HUES64 (cell line): Measurements from ENCODE around the gene CNDP2.

Experiments used
- H3K27ac ChIP-seq: 2 replicates; pipeline ENCODE4 v1.7.0; 2013; ENCODE audit warnings: low read depth, low read length, inconsistent platforms
- H3K27me3 ChIP-seq: 2 replicates; pipeline ENCODE4 v1.6.1; 2013; ENCODE audit warnings: mild to moderate bottlenecking, low read length; ENCODE audit not compliant: insufficient read depth
- H3K36me3 ChIP-seq: 2 replicates; pipeline ENCODE4 v1.6.1; 2013; ENCODE audit warnings: mild to moderate bottlenecking, low read length; ENCODE audit not compliant: insufficient read depth
- H3K4me1 ChIP-seq: 2 replicates; pipeline ENCODE4 v1.6.1; 2013; ENCODE audit warnings: mild to moderate bottlenecking, low read length, moderate library complexity; ENCODE audit not compliant: insufficient read depth
- H3K4me3 ChIP-seq: 2 replicates; pipeline ENCODE4 v1.5.1; 2013; ENCODE audit warnings: mild to moderate bottlenecking, low read length, moderate library complexity
- H3K9ac ChIP-seq: 2 replicates; pipeline ENCODE4 v1.6.1; 2013; ENCODE audit warnings: mild to moderate bottlenecking, low read depth, low read length
- H3K9me3 ChIP-seq: 2 replicates; pipeline ENCODE4 v1.6.1; 2013; ENCODE audit warnings: low read depth, low read length; ENCODE audit not compliant: insufficient read depth
- WGBS: fragments of 150-250, 120-280 bp; methylation state at CpG from one replicate; pipeline ENCODE4 v1.1.7; 2013; ENCODE audit warnings: missing lambda C conversion rate; 5-methylcytosine and 5-hydroxymethylcytosine counted together

Gene CNDP2

GRCh38 chr18:74473976-74474640 is 22.1 kb upstream of the CNDP2 start:
- Histone ChIP-seq H3K4me3 (no peak overlapping the region), H3K9me3 (peaks cover 7% of the 10 kb centered on the region; the same call in 1 of the 2 replicates), H3K9ac (no peak overlapping the region), H3K27ac (no peak overlapping the region), H3K4me1 (peaks cover 10% of the 10 kb centered on the region), H3K36me3 (no peaks in the 10 kb centered on the region), H3K27me3 (no peaks in the 10 kb centered on the region)
- 86% methylated on average over 3 of the region's 3 CpGs for WGBS

- H3K27ac ChIP-seq: no peak overlapping the region
- no peak overlapping the region for H3K4me3 ChIP-seq
- 27% methylated on average over 6 of the region's 6 CpGs for WGBS
- H3K4me1 ChIP-seq: peaks cover 10% of the 10 kb centered on the region
- no peak overlapping the region for H3K9ac ChIP-seq
- no peaks in the 10 kb centered on the region for H3K36me3 ChIP-seq
- H3K9me3 ChIP-seq: no peaks in the 10 kb centered on the region
- H3K27me3 ChIP-seq: no peaks in the 10 kb centered on the region
Observed at GRCh38 chr18:74476140-74476539, 20.0 kb upstream of the CNDP2 start.

GRCh38 chr18:74477771-74478170 is 18.4 kb upstream of the CNDP2 start:
- Histone ChIP-seq H3K27me3 (no peaks in the 10 kb centered on the region), H3K9me3 (no peaks in the 10 kb centered on the region), H3K4me3 (no peak overlapping the region), H3K36me3 (no peaks in the 10 kb centered on the region), H3K27ac (no peak overlapping the region), H3K9ac (no peak overlapping the region), H3K4me1 (peaks cover 10% of the 10 kb centered on the region)
- WGBS: 89% methylated on average over 8 of the region's 8 CpGs

GRCh38 chr18:74478316-74478715 is 17.8 kb upstream of the CNDP2 start:
- WGBS: 98% methylated on average over 6 of the region's 7 CpGs
- no peaks in the 10 kb centered on the region for H3K27me3 ChIP-seq

GRCh38 chr18:74478880-74479279 is 17.3 kb upstream of the CNDP2 start:
- WGBS: 95% methylated on average over 6 of the region's 6 CpGs

More at GRCh38 chr18:74478316-74478715, 17.8 kb upstream of the CNDP2 start:
- Histone ChIP-seq H3K27ac (no peak overlapping the region), H3K4me3 (no peak overlapping the region), H3K4me1 (peaks cover 10% of the 10 kb centered on the region), H3K9me3 (no peaks in the 10 kb centered on the region), H3K36me3 (no peaks in the 10 kb centered on the region), H3K9ac (no peak overlapping the region)

GRCh38 chr18:74479486-74480148 is 16.5 kb upstream of the CNDP2 start:
- no peaks in the 10 kb centered on the region for H3K27me3 ChIP-seq
- no peak overlapping the region for H3K27ac ChIP-seq
- H3K4me3 ChIP-seq: no peak overlapping the region
- no peak overlapping the region for H3K9ac ChIP-seq
- H3K4me1 ChIP-seq: peaks cover 10% of the 10 kb centered on the region
- WGBS: 95% methylated on average over 16 of the region's 16 CpGs
- no peaks in the 10 kb centered on the region for H3K36me3 ChIP-seq
- no peaks in the 10 kb centered on the region for H3K9me3 ChIP-seq

More at GRCh38 chr18:74478880-74479279, 17.3 kb upstream of the CNDP2 start:
- Histone ChIP-seq H3K27me3 (no peaks in the 10 kb centered on the region), H3K4me1 (peaks cover 10% of the 10 kb centered on the region), H3K4me3 (no peak overlapping the region), H3K27ac (no peak overlapping the region), H3K36me3 (no peaks in the 10 kb centered on the region), H3K9ac (no peak overlapping the region), H3K9me3 (no peaks in the 10 kb centered on the region)

GRCh38 chr18:74480149-74480651 is 16.0 kb upstream of the CNDP2 start:
- Histone ChIP-seq H3K27me3 (no peaks in the 10 kb centered on the region), H3K9ac (no peak overlapping the region), H3K4me3 (no peak overlapping the region), H3K36me3 (no peaks in the 10 kb centered on the region), H3K27ac (no peak overlapping the region), H3K9me3 (no peaks in the 10 kb centered on the region), H3K4me1 (peaks cover 10% of the 10 kb centered on the region)
- WGBS: 96% methylated on average over 7 of the region's 7 CpGs

- Histone ChIP-seq H3K27me3 (no peaks in the 10 kb centered on the region), H3K9ac (no peak overlapping the region), H3K27ac (no peak overlapping the region), H3K36me3 (no peaks in the 10 kb centered on the region), H3K4me3 (no peak overlapping the region), H3K4me1 (no peaks in the 10 kb centered on the region), H3K9me3 (no peaks in the 10 kb centered on the region)
- 95% methylated on average over 11 of the region's 11 CpGs for WGBS
Observed at GRCh38 chr18:74482697-74483096, 13.5 kb upstream of the CNDP2 start.

- H3K9me3 ChIP-seq: no peaks in the 10 kb centered on the region
- no peaks in the 10 kb centered on the region for H3K4me1 ChIP-seq
- no peak overlapping the region for H3K27ac ChIP-seq
- H3K9ac ChIP-seq: no peak overlapping the region
- H3K36me3 ChIP-seq: no peaks in the 10 kb centered on the region
- no peak overlapping the region for H3K4me3 ChIP-seq
- WGBS: 90% methylated on average over 15 of the region's 15 CpGs
- no peaks in the 10 kb centered on the region for H3K27me3 ChIP-seq
Observed at GRCh38 chr18:74486119-74486849, 9.9 kb upstream of the CNDP2 start.

GRCh38 chr18:74488354-74488753 is 7.8 kb upstream of the CNDP2 start:
- over 99% methylated on average over 8 of the region's 8 CpGs for WGBS
- H3K27me3 ChIP-seq: no peaks in the 10 kb centered on the region
- H3K9me3 ChIP-seq: no peaks in the 10 kb centered on the region
- H3K27ac ChIP-seq: no peak overlapping the region
- no peaks in the 10 kb centered on the region for H3K4me1 ChIP-seq
- no peak overlapping the region for H3K9ac ChIP-seq
- H3K36me3 ChIP-seq: no peaks in the 10 kb centered on the region
- H3K4me3 ChIP-seq: no peak overlapping the region

GRCh38 chr18:74488864-74489263 is 7.3 kb upstream of the CNDP2 start:
- no peak overlapping the region for H3K4me3 ChIP-seq
- 94% methylated on average over 8 of the region's 8 CpGs for WGBS
- H3K4me1 ChIP-seq: no peaks in the 10 kb centered on the region
- no peak overlapping the region for H3K9ac ChIP-seq
- H3K27ac ChIP-seq: no peak overlapping the region
- H3K27me3 ChIP-seq: no peaks in the 10 kb centered on the region
- no peaks in the 10 kb centered on the region for H3K9me3 ChIP-seq
- no peaks in the 10 kb centered on the region for H3K36me3 ChIP-seq
